Loucy (cell line): ENCODE results near the gene PRR5L.

Source experiments
- CTCF ChIP-seq: fragments of 200-600 bp; sonication (generic); conservative IDR thresholded peaks from 2 replicates; pipeline ENCODE4 v1.5.1; 2014; ENCODE audit warnings: mild to moderate bottlenecking, antibody characterized with exemption, low read length
- EZH2phosphoT487 ChIP-seq: fragments of 200-600 bp; IDR thresholded peaks from 2 replicates; pipeline ENCODE4 v1.6.1; 2018; ENCODE audit warnings: antibody characterized with exemption, mild to moderate bottlenecking, moderate library complexity, borderline replicate concordance

GRCh38 chr11:36447947-36448346, 151.9 kb downstream of the PRR5L start:
- no peak for TF ChIP-seq CTCF
- TF ChIP-seq EZH2phosphoT487 = no peak
